Mucosa of rectum (tissue), 2 donors: ENCODE measurements around the gene SHISA4.
"Not testable (repeated sequence)": the region's sequence is repeated elsewhere in the genome, so short reads cannot be mapped to it uniquely, and the experiment has no call there.

Source experiments
- H3K27ac ChIP-seq, 2 donors: one replicate each; pipeline ENCODE4 v1.7.0; 2013; ENCODE audit warnings: inconsistent platforms in 2 of 2, low read depth in 2 of 2, low read length in 2 of 2
- H3K27me3 ChIP-seq, 2 donors: one replicate each; pipeline ENCODE4 v1.7.0; 2013; ENCODE audit warnings: low read length in 2 of 2; ENCODE audit not compliant: control insufficient read depth in 2 of 2, insufficient read depth in 2 of 2
- H3K36me3 ChIP-seq, 2 donors: one replicate each; pipeline ENCODE4 v1.7.0; 2013; ENCODE audit warnings: low read length in 2 of 2; ENCODE audit not compliant: control insufficient read depth in 2 of 2, insufficient read depth in 2 of 2
- H3K4me1 ChIP-seq, 2 donors: one replicate each; pipeline ENCODE4 v1.7.0; 2013; ENCODE audit warnings: low read length in 2 of 2, mild to moderate bottlenecking in 1 of 2; ENCODE audit not compliant: control insufficient read depth in 2 of 2, insufficient read depth in 2 of 2
- H3K4me3 ChIP-seq, 2 donors: one replicate each; pipeline ENCODE4 v1.7.0; 2013; ENCODE audit warnings: low read length in 2 of 2
- H3K9ac ChIP-seq, 2 donors: one replicate each; pipeline ENCODE4 v1.7.0; 2013; ENCODE audit warnings: low read length in 2 of 2, low read depth in 1 of 2, mild to moderate bottlenecking in 1 of 2
- H3K9me3 ChIP-seq, 2 donors: one replicate each; pipeline ENCODE4 v1.7.0; 2013; ENCODE audit warnings: low read length in 2 of 2; ENCODE audit not compliant: control insufficient read depth in 2 of 2
- donor health status: healthy.
- donor health status: Normal muscosa, but diverticular disease.

SHISA4 gene

GRCh38 chr1:201888282-201889089 is at the start of gene SHISA4:
Gene SHISA4, plus strand, starts transcription at chr1:201888898. Its CDS starts 97 bp downstream, at chr1:201888995.
- H3K36me3 ChIP-seq, result no peaks in the 10 kb centered on the region
- no peak within 1 kb of the TSS for H3K27ac ChIP-seq
- peaks cover 21 to 31% of the 10 kb centered on the region in 2 donors for H3K27me3 ChIP-seq
- H3K4me1 ChIP-seq, result peaks cover 6 to 12% of the 10 kb centered on the region in 2 donors
- no peaks in the 10 kb centered on the region for H3K9me3 ChIP-seq
- peak within 1 kb of the TSS; percentile 69 to 70 for H3K4me3 ChIP-seq
- peak within 1 kb of the TSS; percentile 41 for H3K9ac ChIP-seq

GRCh38 chr1:201839089-201839488 is 49.6 kb upstream of the SHISA4 start:
- H3K36me3 ChIP-seq, H3K27ac ChIP-seq: not testable (repeated sequence)

GRCh38 chr1:201840055-201840454 is 48.6 kb upstream of the SHISA4 start:
- Histone ChIP-seq H3K9ac (no peak overlapping the region), H3K36me3 (peaks cover 3 to 7% of the 10 kb centered on the region in 2 donors), H3K4me1 (no peaks in the 10 kb centered on the region), H3K27me3 (no peaks in the 10 kb centered on the region), H3K27ac (no peak overlapping the region), H3K9me3 (no peaks in the 10 kb centered on the region), H3K4me3 (no peak overlapping the region)

More at GRCh38 chr1:201839089-201839488, 49.6 kb upstream of the SHISA4 start:
- H3K4me1 ChIP-seq, H3K27me3 ChIP-seq, H3K4me3 ChIP-seq, H3K9me3 ChIP-seq, H3K9ac ChIP-seq: not testable (repeated sequence)

GRCh38 chr1:201840490-201840889 is 48.2 kb upstream of the SHISA4 start:
- no peaks in the 10 kb centered on the region for H3K9me3 ChIP-seq
- peaks cover 0 to 3% of the 10 kb centered on the region in 2 donors for H3K36me3 ChIP-seq
- no peaks in the 10 kb centered on the region for H3K4me1 ChIP-seq
- H3K27ac ChIP-seq, result no peak overlapping the region
- no peak overlapping the region for H3K4me3 ChIP-seq
- H3K27me3 ChIP-seq, result no peaks in the 10 kb centered on the region
- no peak overlapping the region for H3K9ac ChIP-seq

GRCh38 chr1:201841265-201841912 is 47.3 kb upstream of the SHISA4 start:
- Histone ChIP-seq H3K36me3 (peaks cover 0 to 2% of the 10 kb centered on the region in 2 donors), H3K4me1 (no peaks in the 10 kb centered on the region), H3K27ac (no peak overlapping the region), H3K9me3 (no peaks in the 10 kb centered on the region), H3K4me3 (no peak overlapping the region), H3K9ac (no peak overlapping the region), H3K27me3 (no peaks in the 10 kb centered on the region)

GRCh38 chr1:201842472-201843027 is 46.1 kb upstream of the SHISA4 start:
- no peaks in the 10 kb centered on the region for H3K4me1 ChIP-seq
- no peaks in the 10 kb centered on the region for H3K27me3 ChIP-seq
- no peaks in the 10 kb centered on the region for H3K9me3 ChIP-seq
- H3K9ac ChIP-seq, result no peak overlapping the region
- peaks cover 0 to 5% of the 10 kb centered on the region in 2 donors for H3K36me3 ChIP-seq
- no peak overlapping the region for H3K4me3 ChIP-seq
- no peak overlapping the region for H3K27ac ChIP-seq

GRCh38 chr1:201845331-201846083 is 43.2 kb upstream of the SHISA4 start:
- Histone ChIP-seq H3K36me3 (peaks cover 14% of the 10 kb centered on the region in 2 donors), H3K27me3 (no peaks in the 10 kb centered on the region), H3K4me3 (no peak overlapping the region), H3K9me3 (no peaks in the 10 kb centered on the region), H3K4me1 (no peaks in the 10 kb centered on the region), H3K27ac (no peak overlapping the region), H3K9ac (no peak overlapping the region)

GRCh38 chr1:201847150-201847549 is 41.5 kb upstream of the SHISA4 start:
- peaks cover 23 to 25% of the 10 kb centered on the region in 2 donors for H3K36me3 ChIP-seq
- H3K4me1 ChIP-seq, result no peaks in the 10 kb centered on the region
- no peaks in the 10 kb centered on the region for H3K27me3 ChIP-seq
- H3K9ac ChIP-seq, result no peak overlapping the region
- no peaks in the 10 kb centered on the region for H3K9me3 ChIP-seq
- no peak overlapping the region for H3K4me3 ChIP-seq
- no peak overlapping the region for H3K27ac ChIP-seq

GRCh38 chr1:201848230-201848629 is 40.5 kb upstream of the SHISA4 start:
- no peaks in the 10 kb centered on the region for H3K27me3 ChIP-seq

More at GRCh38 chr1:201848230-201848629, 40.5 kb upstream of the SHISA4 start:
- Histone ChIP-seq H3K4me3 (no peak overlapping the region), H3K9ac (no peak overlapping the region), H3K27ac (no peak overlapping the region), H3K4me1 (no peaks in the 10 kb centered on the region), H3K36me3 (peaks cover 33 to 35% of the 10 kb centered on the region in 2 donors), H3K9me3 (no peaks in the 10 kb centered on the region)
